ENCODE results near the gene BZW1. TPM values are rescaled to one million over a fixed set of nuclear protein-coding genes. Genes with fewer than 3 reads are reported as not detected.
A peak's percentile ranks its signal among the peaks of the same experiment; 100 is the strongest.

Gene BZW1
- total RNA-seq, 1 experiment from 2014 or later, result 300 TPM

GRCh38 chr2:200773083-200773482 is 38.6 kb upstream of the BZW1 start:
- no peaks in the 10 kb centered on the region for H3F3A ChIP-seq (ENCODE audit: insufficient read depth, low read depth)
- H3K9me2 ChIP-seq (ENCODE audit: insufficient read depth), result no peaks in the 10 kb centered on the region
- no peaks in the 10 kb centered on the region for H3K79me2 ChIP-seq (ENCODE audit: low read depth)
- no peak for DNase-seq
- BruUV-seq (replicated peaks), result no TSS peak
- no peaks in the 10 kb centered on the region for H3K36me3 ChIP-seq (ENCODE audit: low read depth)
- intact Hi-C loops (cut with micrococcal nuclease; ENCODE audit: unreplicated experiment), result no loop called here
- no peak for TF ChIP-seq EZH2 (IDR thresholded peaks at IDR 0.05; ENCODE audit: low read depth)
- no peak for TF ChIP-seq CTCF (conservative IDR thresholded peaks at IDR 0.05)
- no peak overlapping the region for H3K4me2 ChIP-seq
- H3K4me3 ChIP-seq, result no peak overlapping the region
- H4K20me1 ChIP-seq (ENCODE audit: insufficient read depth), result no peaks in the 10 kb centered on the region
- H2AFZ ChIP-seq, result no peak overlapping the region
- ChIA-PET CTCF (no interaction called here), POLR2A (ENCODE audit: unreplicated experiment) (no interaction called here)
- H3K27ac ChIP-seq, result no peak overlapping the region
- peaks cover 27% of the 10 kb centered on the region for H3K4me1 ChIP-seq (replicated peaks; ENCODE audit: insufficient read depth)
- H3K9me3 ChIP-seq (ENCODE audit: insufficient read depth, low read depth), result no peaks in the 10 kb centered on the region; the same call in 1 of the 2 replicates
- no peaks in the 10 kb centered on the region for H3K27me3 ChIP-seq (ENCODE audit: insufficient read depth, low read depth)

GRCh38 chr2:200774920-200775319 is 36.8 kb upstream of the BZW1 start:
- CTCF ChIA-PET, result no interaction called here
- Histone ChIP-seq H3K27me3 (ENCODE audit: insufficient read depth, low read depth) (no peaks in the 10 kb centered on the region), H3K4me2 (no peak overlapping the region), H3K4me1 (replicated peaks; ENCODE audit: insufficient read depth) (peaks cover 38% of the 10 kb centered on the region), H4K20me1 (ENCODE audit: insufficient read depth) (no peaks in the 10 kb centered on the region), H3K9me2 (ENCODE audit: insufficient read depth) (no peaks in the 10 kb centered on the region), H3F3A (ENCODE audit: insufficient read depth, low read depth) (no peaks in the 10 kb centered on the region), H2AFZ (no peak overlapping the region), H3K9me3 (ENCODE audit: insufficient read depth, low read depth) (no peaks in the 10 kb centered on the region; the same call in 1 of the 2 replicates), H3K36me3 (ENCODE audit: low read depth) (no peaks in the 10 kb centered on the region), H3K4me3 (no peak overlapping the region), H3K27ac (no peak overlapping the region), H3K79me2 (ENCODE audit: low read depth) (no peaks in the 10 kb centered on the region)
- intact Hi-C loops (cut with micrococcal nuclease; ENCODE audit: unreplicated experiment), result no loop called here
- no peak for TF ChIP-seq CTCF (conservative IDR thresholded peaks at IDR 0.05)
- TF ChIP-seq EZH2 (IDR thresholded peaks at IDR 0.05; ENCODE audit: low read depth), result no peak
- no TSS peak for BruUV-seq (replicated peaks)
- DNase-seq, result peak in 1 of 2 experiments; percentile 66
- POLR2A ChIA-PET (ENCODE audit: unreplicated experiment), result no interaction called here

GRCh38 chr2:200777275-200777674 is 34.4 kb upstream of the BZW1 start:
- H3K9me2 ChIP-seq (ENCODE audit: insufficient read depth), result no peaks in the 10 kb centered on the region
- CTCF ChIA-PET, result no interaction called here
- peaks cover 57% of the 10 kb centered on the region for H3K4me1 ChIP-seq (replicated peaks; ENCODE audit: insufficient read depth)
- TF ChIP-seq EZH2 (IDR thresholded peaks at IDR 0.05; ENCODE audit: low read depth) (no peak), CTCF (conservative IDR thresholded peaks at IDR 0.05) (no peak)
- no peaks in the 10 kb centered on the region for H3K79me2 ChIP-seq (ENCODE audit: low read depth)
- H3K4me3 ChIP-seq, result no peak overlapping the region
- peak in 1 of 2 experiments; percentile 63 for DNase-seq
- H3F3A ChIP-seq (ENCODE audit: insufficient read depth, low read depth), result peaks cover 18% of the 10 kb centered on the region
- no peak overlapping the region; the same call in 1 of the 2 replicates for H2AFZ ChIP-seq
- H3K27ac ChIP-seq, result peak overlapping the region; percentile 22; the same call in 1 of the 2 replicates
- BruUV-seq (replicated peaks), result no TSS peak
- peak overlapping the region; percentile 23 for H3K4me2 ChIP-seq
- no peaks in the 10 kb centered on the region for H3K36me3 ChIP-seq (ENCODE audit: low read depth)
- no peaks in the 10 kb centered on the region for H4K20me1 ChIP-seq (ENCODE audit: insufficient read depth)
- H3K9me3 ChIP-seq (ENCODE audit: insufficient read depth, low read depth), result no peaks in the 10 kb centered on the region; the same call in 1 of the 2 replicates
- intact Hi-C loops (cut with micrococcal nuclease; ENCODE audit: unreplicated experiment), result no loop called here
- POLR2A ChIA-PET (ENCODE audit: unreplicated experiment), result interaction anchor here (0.5 kb wide), 1 partner anchor 406 kb away, joined by 3 read pairs; no protein-coding TSS in a partner anchor
- H3K27me3 ChIP-seq (ENCODE audit: insufficient read depth, low read depth), result no peaks in the 10 kb centered on the region
